Pons (tissue), 1 donor: Measurements from ENCODE around the gene TMEM170B.

Experiments
- DNase-seq: peaks from one replicate; pipeline ENCODE4 v3.0.0-alpha.2; 2016; ENCODE audit warnings: low spot score

The TMEM170B gene

GRCh38 chr6:11586117-11586516, 48.6 kb downstream of the TMEM170B start:
- DNase-seq: no peak

GRCh38 chr6:11586536-11586935, 49.0 kb downstream of the TMEM170B start:
- DNase-seq: no peak

GRCh38 chr6:11589261-11589660, 51.7 kb downstream of the TMEM170B start:
- DNase-seq: no peak

DNA sequence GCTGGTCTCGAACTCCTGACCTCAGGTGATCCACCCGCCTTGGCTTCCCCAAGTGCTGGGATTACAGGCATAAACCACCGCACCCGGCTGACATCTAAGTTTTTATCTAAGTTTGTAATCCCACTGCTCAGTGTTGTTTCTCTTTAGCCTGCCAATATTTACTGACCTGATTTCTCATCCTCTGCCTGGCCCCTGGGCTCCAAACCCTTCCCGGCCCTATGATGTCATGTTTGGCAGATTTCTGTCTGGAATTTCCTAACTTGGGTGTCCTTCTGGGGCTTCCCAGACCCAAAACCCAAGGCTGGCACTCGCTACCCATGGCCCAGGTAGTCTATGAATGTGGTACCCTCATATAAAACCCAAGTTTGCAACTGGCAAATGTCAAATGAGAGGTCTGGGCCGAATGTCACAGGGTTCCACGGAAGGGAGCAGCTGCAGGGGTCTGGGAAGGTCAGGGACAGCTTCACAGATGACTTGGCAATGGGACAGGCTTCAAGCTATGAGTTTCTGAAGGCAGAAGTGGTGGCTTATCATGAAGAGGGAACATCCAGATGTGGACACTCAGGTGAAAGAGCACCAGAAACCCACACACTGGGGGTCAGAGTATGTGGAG, 54.9 kb downstream of the TMEM170B start:
- DNase-seq: no peak

- DNase-seq: no peak
These were observed 55.5 kb downstream of the TMEM170B start for GRCh38 chr6:11593096-11593495.

DNA sequence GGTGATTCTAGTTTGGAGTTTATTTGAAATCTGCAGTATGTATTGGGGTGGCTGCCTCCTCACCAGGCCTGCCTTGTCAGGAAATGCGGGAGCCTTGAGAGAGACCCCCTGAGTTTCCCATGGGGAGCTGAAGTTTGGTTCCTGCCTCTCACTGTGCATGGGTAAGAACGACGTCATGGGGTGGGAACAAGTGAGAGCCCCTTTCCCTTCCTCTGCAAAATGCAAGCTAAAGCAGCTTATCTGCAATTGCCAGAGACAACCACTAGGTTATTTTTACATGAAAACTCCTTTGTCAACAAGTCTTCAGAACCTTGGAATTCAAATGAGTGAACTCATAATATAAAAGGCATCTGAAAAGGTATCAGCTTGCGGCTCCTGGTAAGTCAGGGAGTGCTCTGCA, 58.4 kb downstream of the TMEM170B start:
- no peak for DNase-seq

DNA sequence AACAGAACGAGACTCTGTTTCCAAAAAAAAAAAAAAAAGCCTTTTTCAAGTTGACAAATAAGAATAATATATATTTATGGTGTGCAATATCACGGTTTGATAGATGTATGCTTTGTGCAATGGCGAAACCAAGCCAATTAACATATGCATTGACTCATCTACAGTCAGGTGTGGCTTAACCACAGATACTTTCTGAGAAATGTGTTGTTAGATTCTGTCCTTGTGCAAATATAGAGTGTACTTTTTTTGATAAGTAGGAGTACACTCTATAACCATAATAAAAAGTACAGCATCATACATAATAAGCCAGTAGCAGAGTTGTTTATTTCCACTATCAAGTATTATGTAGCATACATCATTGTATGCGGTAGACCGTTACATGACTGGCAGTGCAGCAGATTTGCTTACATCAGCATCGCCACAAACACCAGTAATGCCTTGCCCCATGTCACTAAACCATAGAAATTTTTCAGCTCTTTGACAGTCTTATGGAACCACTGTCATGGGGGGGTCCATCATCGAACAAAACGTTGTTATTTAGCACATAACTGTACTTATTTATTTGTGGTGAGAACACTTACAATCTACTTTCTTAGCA, 59.2 kb downstream of the TMEM170B start:
- DNase-seq: no peak

- DNase-seq: no peak
These were observed 61.1 kb downstream of the TMEM170B start for GRCh38 chr6:11598687-11599086.

DNA sequence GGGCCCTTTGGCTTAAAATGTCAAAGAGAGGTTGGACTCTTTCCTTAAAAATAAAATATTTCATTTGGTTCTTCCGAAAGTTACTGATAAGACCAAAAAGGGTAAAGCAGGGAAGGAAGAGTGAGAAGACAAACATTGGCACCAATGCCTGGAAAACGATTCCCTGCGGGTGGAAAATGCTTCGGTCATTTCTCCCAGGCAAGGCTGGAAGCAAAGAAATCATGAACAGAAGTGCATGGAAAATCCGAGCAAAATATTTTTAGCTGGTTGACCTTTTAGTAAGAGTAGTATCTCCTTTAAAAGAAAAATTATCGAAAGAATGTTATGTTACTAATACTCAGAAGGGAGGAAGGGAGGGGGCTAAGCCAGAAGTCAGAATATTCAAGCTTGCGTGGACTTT, 62.7 kb downstream of the TMEM170B start:
- DNase-seq: no peak

DNA sequence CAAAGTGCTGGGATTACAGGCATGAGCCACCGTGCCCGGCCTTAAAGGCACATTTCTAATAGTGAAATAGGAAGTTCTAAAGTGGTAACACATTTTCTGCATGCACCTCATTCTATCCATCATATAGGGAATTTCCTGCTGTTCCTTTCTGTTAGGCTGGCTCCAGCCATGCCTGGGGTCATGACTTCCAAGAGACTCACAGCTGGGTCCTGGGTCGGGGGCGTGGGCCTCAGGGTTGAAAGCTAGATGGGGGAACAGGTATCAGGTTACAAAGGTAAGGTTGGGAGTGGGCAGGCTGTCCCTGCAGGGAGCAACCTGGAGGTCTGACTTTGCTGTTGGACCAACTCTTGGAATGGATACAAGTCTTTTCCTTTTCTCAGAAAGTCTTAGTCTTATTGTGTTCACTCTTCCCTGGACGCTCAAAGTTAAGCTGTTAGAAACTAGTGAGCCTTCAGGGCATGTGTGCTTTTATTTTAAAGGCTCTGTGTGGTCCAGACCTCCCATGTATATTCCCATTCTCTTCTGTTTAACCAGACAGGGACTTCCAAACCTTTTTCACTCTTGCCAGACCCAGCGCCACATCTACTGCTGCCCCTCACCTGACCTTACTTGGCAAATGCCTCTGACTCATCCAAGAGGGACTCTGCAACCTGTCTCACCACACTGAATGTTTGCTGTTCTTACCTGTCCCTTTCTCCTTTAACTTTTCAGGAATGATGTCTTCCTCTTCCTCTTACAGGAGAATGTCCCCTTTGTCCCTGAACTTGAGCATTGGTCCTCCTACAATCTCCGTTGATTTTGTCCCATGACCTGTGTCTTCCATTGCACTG, 64.4 kb downstream of the TMEM170B start:
- no peak for DNase-seq

DNA sequence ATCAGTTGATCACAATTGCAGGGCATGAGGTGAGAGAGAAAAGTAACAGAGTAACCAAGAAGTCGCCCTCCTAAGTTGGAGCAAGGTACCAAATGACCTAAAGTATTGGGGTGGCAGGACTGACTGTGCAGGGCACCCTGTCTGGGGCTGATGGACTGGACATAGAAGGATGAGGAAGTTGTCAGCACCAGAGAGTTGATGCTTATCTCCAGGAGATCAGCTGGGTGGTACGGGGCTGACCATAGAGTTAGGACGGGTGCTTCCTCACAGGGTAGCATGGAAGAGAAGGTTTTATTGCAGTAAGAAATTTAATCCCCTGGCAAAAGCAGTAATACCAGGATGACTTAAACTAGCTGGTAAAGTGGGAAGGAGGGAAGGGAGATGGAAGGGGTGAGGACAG, 66.7 kb downstream of the TMEM170B start:
- DNase-seq: no peak

- DNase-seq: no peak
These were observed 67.4 kb downstream of the TMEM170B start for GRCh38 chr6:11604836-11605506.

DNA sequence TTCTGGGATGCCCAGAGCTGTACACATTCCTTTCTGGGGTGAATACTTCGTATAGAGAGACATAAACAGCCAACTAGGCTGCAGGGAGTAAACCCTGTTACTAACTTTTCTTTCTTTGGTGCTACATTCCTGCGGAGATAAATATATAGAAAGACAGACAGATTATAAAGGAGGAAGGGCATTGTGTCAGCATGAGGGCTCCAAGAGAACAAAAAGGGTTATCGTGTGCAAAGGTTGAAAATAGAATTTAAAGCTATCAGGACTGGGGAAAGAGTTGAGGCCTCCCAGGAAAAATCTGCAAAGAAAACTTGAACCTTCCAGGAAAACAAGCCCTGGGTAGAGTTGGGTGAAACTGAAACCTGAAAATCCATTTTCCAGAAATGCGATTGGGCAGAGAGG, 68.0 kb downstream of the TMEM170B start:
- no peak for DNase-seq

GRCh38 chr6:11606332-11606731, 68.8 kb downstream of the TMEM170B start:
- DNase-seq: no peak

DNA sequence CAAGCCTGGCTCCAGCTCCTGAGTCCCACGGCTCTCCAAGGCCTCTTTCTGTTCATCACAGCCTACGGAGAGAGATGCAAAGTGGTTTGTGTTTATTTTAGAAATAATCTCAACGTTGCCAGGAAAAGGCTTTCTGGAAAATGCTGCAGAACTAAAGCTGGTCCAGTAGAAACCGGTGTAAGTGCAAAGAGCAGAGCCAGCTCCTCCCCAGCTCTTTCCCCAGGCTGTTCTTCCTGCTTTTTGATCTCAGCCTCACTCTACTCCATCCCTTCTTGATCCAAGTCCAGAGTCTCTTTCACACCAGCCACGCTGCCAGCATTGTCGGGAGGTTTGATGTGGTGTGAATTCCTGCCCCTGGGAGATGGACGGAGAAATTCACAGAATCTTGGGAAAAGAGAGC, 69.8 kb downstream of the TMEM170B start:
- no peak for DNase-seq

DNA sequence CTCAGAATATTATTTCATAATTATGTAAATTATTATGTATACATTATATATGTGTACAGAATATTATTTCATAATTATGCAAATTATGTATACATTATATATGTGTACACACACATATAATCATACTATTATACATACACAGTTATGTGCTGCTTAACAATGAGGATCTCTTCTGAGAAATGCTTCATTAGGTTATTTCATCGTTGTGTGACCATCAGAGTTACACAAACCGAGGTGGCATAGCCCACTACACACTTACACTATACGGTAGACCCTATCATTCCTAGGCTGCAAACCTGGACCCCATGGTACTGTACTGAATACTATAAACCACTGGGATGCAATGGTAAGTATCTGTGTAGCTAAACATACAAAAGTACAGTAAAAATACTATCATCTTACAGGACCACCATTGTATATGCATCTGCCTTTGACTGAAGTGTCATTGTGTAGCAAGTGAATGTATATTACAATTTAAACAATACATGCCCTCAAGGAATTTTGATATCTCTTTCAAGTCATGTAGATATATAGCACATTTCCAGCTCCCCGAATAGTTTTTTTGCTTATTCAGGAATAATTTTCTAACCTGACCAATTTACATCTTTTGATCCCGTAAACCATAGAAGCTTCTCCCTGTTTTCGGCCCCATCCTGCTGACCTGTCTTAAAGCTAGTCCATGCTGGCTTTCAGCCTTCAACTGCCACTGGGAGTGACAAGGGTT, 71.2 kb downstream of the TMEM170B start:
- no peak for DNase-seq

GRCh38 chr6:11609324-11610071, 71.9 kb downstream of the TMEM170B start:
- peak; percentile 35 for DNase-seq

DNA sequence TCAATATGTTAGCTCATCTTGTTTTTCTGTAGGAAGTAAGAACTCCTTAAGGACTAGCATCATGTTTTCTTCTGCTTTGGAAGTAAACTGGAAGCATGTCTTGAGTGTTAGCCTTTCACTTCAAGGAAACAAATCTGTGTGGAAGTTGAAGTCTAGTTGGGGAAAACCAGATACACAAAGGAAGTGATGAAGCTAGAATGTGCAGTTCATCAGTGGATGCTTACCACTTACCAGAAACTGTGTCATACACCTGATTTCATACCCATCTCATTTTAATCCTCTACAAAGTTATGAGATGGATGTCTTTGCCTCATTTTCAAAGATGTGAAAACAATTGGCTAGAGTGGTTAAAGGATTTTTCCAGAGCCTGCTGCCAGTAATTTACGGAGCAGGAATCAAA, 75.8 kb downstream of the TMEM170B start:
- no peak for DNase-seq

DNA sequence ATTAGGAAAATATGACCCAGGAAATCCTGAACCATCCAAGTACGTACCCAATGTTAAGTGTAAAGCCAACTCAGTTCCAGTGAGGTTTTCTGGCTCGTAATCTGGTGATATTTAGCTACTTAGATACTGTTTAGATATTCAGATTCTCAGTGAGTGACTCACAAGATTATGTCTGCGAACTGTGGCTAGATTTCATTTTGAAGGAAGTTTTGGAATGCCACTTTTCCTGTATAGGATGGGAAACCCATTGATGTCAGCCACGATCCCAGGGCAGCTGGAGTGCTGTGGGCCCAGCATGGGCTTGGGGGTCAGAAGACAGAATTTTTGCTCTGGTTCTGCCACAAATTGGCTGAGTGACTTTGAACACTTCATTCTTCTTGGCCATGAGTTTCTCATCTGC, 76.3 kb downstream of the TMEM170B start:
- no peak for DNase-seq

GRCh38 chr6:11614534-11615213, 77.1 kb downstream of the TMEM170B start:
- DNase-seq: peak; percentile 11

DNA sequence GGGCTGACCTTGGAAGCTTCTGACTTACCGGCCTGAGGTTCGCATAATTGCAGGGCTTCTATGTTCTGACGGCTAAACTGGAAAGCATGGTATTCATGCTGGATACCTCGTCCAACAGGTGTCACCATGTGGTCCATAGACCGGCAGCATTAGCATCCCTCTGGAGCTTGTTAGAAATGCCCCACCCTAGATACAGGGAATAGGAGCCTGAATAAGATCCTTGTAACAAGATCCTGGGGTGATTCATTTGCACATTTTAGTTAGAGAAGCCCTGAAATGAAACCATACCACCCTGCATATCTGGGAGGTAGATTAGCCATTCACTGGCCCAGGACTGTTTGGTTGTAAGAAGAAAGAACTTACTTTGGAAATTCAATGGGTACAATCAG, 77.7 kb downstream of the TMEM170B start:
- DNase-seq: no peak
